MCF 10A (cell line): ENCODE measurements around the gene GPBP1. TPM values are rescaled to one million over a fixed set of nuclear protein-coding genes. Genes with fewer than 3 reads are reported as not detected.

Experiments used
- BruUV-seq: library from RNA; stranded (reverse); fragments of 400-500 nt; replicated peaks from 2 replicates; lab custom pipeline; 2021; lab: Mats Ljungman, UMichigan
- CTCF ChIA-PET: fragments of 300-600 bp; sonication (Branson Sonifier 250); formaldehyde crosslinking; extraction: SDS; loops from one replicate; lab custom pipeline; 2021; ENCODE audit warnings: antibody characterized with exemption, inconsistent platforms; lab: Yijun Ruan, JAX
- POLR2A ChIA-PET: fragments of 300-600, 350-650 bp; sonication (Branson Sonifier 250); formaldehyde crosslinking; extraction: SDS; loops from one replicate; lab custom pipeline; 2020; ENCODE audit warnings: antibody characterized with exemption, inconsistent platforms; lab: Yijun Ruan, JAX
- DNase-seq: peaks from one replicate; pipeline ENCODE4 v3.0.0-alpha.2; 2018; ENCODE audit not compliant: unreplicated experiment
- H3K27ac Mint-ChIP-seq: one replicate; pipeline ENCODE4 v1.8.0; 2022; ENCODE audit warnings: mild to moderate bottlenecking, low read depth, mixed read lengths; ENCODE audit not compliant: unreplicated experiment
- H3K27me3 Mint-ChIP-seq: one replicate; pipeline ENCODE4 v1.8.0; 2022; ENCODE audit warnings: mixed read lengths; ENCODE audit not compliant: insufficient read depth, unreplicated experiment
- H3K36me3 Mint-ChIP-seq: one replicate; pipeline ENCODE4 v1.8.0; 2022; ENCODE audit warnings: mild to moderate bottlenecking, moderate library complexity, mixed read lengths; ENCODE audit not compliant: insufficient read depth, unreplicated experiment
- H3K4me1 Mint-ChIP-seq: one replicate; pipeline ENCODE4 v1.8.0; 2022; ENCODE audit warnings: mixed read lengths; ENCODE audit not compliant: insufficient read depth, unreplicated experiment
- H3K4me3 Mint-ChIP-seq: one replicate; pipeline ENCODE4 v1.8.0; 2022; ENCODE audit warnings: mild to moderate bottlenecking, moderate library complexity, mixed read lengths; ENCODE audit not compliant: unreplicated experiment
- H3K9me3 Mint-ChIP-seq: one replicate; pipeline ENCODE4 v1.8.0; 2022; ENCODE audit warnings: mixed read lengths; ENCODE audit not compliant: unreplicated experiment
- CTCF ChIP-seq: fragments of 200-600 bp; IDR thresholded peaks from one replicate; pipeline ENCODE4 v1.8.0; 2022; ENCODE audit warnings: antibody characterized with exemption, mild to moderate bottlenecking; ENCODE audit not compliant: unreplicated experiment
- intact Hi-C: fragments of 100-400 bp; cut with micrococcal nuclease; formaldehyde crosslinking; loops from 2 replicates; pipeline ENCODE4 v1.14.1; 2022
- total RNA-seq: library from RNA; stranded (reverse); gene quantifications from 2 replicates; pipeline ENCODE4 v1.2.3, GENCODE V29; 2022

The GPBP1 gene
- total RNA-seq, 1 experiment from 2014 or later = 63.6 TPM

GRCh38 chr5:57137401-57137800 lies 36.5 kb upstream of the GPBP1 start:
- POLR2A ChIA-PET = interaction anchor here (1.1 to 3.6 kb wide), 3 partner anchors 36 to 228 kb away, joined by 3 to 18 read pairs (median 3); partner anchors contain the start of genes GPBP1 and SETD9
- Mint-ChIP-seq H3K27me3 (no peaks in the 10 kb centered on the region), H3K4me3 (no peak overlapping the region), H3K9me3 (no peaks in the 10 kb centered on the region), H3K4me1 (no peaks in the 10 kb centered on the region), H3K36me3 (peaks cover 7% of the 10 kb centered on the region), H3K27ac (no peak overlapping the region)
- TF ChIP-seq CTCF = no peak
- BruUV-seq = no TSS peak
- DNase-seq = no peak
- CTCF ChIA-PET = interaction anchor here (0.6 to 3.5 kb wide), 34 partner anchors 8 to 1739 kb away, joined by 3 to 121 read pairs (median 4); no protein-coding TSS in a partner anchor
- intact Hi-C loops = no loop called here

- Mint-ChIP-seq H3K36me3 (no peaks in the 10 kb centered on the region), H3K9me3 (no peaks in the 10 kb centered on the region), H3K4me1 (no peaks in the 10 kb centered on the region), H3K27ac (no peak overlapping the region), H3K4me3 (no peak overlapping the region), H3K27me3 (no peaks in the 10 kb centered on the region)
- POLR2A ChIA-PET = no interaction called here
- no peak for TF ChIP-seq CTCF
- CTCF ChIA-PET = no interaction called here
- no peak for DNase-seq
- BruUV-seq = no TSS peak
- intact Hi-C loops = no loop called here
Measured at GRCh38 chr5:57152316-57152715, 21.5 kb upstream of the GPBP1 start.

GRCh38 chr5:57155033-57155432 lies 18.8 kb upstream of the GPBP1 start:
- H3K4me3 Mint-ChIP-seq = no peak overlapping the region
- no peak overlapping the region for H3K27ac Mint-ChIP-seq
- no TSS peak for BruUV-seq
- no peaks in the 10 kb centered on the region for H3K27me3 Mint-ChIP-seq
- ChIA-PET CTCF (interaction anchor here (0.8 to 1.2 kb wide), 2 partner anchors 16 to 17 kb away, joined by 3 read pairs; no protein-coding TSS in a partner anchor), POLR2A (interaction anchor here (1.7 kb wide), 1 partner anchor 245 kb away, joined by 4 read pairs; no protein-coding TSS in a partner anchor)
- intact Hi-C loops = no loop called here
- H3K36me3 Mint-ChIP-seq = no peaks in the 10 kb centered on the region
- no peak for TF ChIP-seq CTCF
- H3K9me3 Mint-ChIP-seq = no peaks in the 10 kb centered on the region
- no peak for DNase-seq
- no peaks in the 10 kb centered on the region for H3K4me1 Mint-ChIP-seq

- DNase-seq = no peak
- no peaks in the 10 kb centered on the region for H3K27me3 Mint-ChIP-seq
- H3K4me1 Mint-ChIP-seq = no peaks in the 10 kb centered on the region
- H3K27ac Mint-ChIP-seq = no peak overlapping the region
- CTCF ChIA-PET = no interaction called here
- no peaks in the 10 kb centered on the region for H3K36me3 Mint-ChIP-seq
- H3K9me3 Mint-ChIP-seq = no peaks in the 10 kb centered on the region
- POLR2A ChIA-PET = no interaction called here
- no TSS peak for BruUV-seq
- no peak overlapping the region for H3K4me3 Mint-ChIP-seq
- TF ChIP-seq CTCF = no peak
- intact Hi-C loops = no loop called here
Measured at GRCh38 chr5:57157131-57157530, 16.7 kb upstream of the GPBP1 start.
